ENCODE data around the gene MYH16. TPM values are rescaled to one million over a fixed set of nuclear protein-coding genes. Genes with fewer than 3 reads are reported as not detected.

Gene MYH16
- total and polyA plus RNA-seq, 9 of the 15 experiments (the other 6 are each of a cell fraction or from before 2014, with no cell fraction given), result 0.09 TPM; not detected in 8

DNA sequence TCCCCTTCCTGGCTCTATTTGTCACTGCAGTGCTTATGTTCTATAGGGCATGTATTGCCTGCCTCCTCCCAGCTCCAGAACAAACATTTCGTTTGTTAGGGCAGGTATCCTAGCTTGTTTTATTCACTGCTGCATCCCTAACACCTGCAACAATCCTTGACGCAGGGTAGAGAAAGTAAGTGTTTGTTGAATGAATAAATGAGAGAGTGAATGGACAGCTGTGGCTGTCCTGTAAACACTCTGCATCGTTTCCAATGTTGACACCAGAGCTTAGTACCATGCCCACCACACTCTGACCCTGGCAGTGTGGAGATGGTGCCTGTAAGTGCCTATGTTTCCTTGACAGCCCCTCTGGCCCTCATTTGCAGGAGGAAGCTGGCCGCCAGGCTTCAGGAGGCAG, 21.0 kb downstream of the MYH16 start:
- Histone ChIP-seq H3K36me3 (ENCODE audit: control insufficient read depth, insufficient read depth, low read length) (no peaks in the 10 kb centered on the region), H3K9ac (ENCODE audit: insufficient read depth in 1 of 2, low read depth in 2 of 2, low read length in 2 of 2) (peak overlapping the region in 1 of 2 experiments; percentile 26; a peak in 1 of 4 replicates), H3K27me3 (ENCODE audit: control insufficient read depth in 2 of 2, insufficient read depth in 2 of 2, low read length in 2 of 2) (peaks cover 15 to 23% of the 10 kb centered on the region in 2 experiments), H3K4me1 (replicated peaks in 1 of 2; ENCODE audit: control insufficient read depth in 2 of 2, insufficient read depth in 2 of 2, low read length in 2 of 2) (peaks cover 0 to 4% of the 10 kb centered on the region in 2 experiments; a peak in 2 of 5 replicates), H3K4me2 (ENCODE audit: insufficient read depth, low read length) (no peak overlapping the region), H2AFZ (ENCODE audit: low read depth, low read length) (peak overlapping the region; percentile 1; the same call in 1 of the 2 replicates), H4K20me1 (replicated peaks; ENCODE audit: control insufficient read depth, insufficient read depth, low read length) (0 out of 2 replicates have a peak, but pooled peaks cover 4% of the 10 kb centered on the region), H3K9me3 (replicated peaks; ENCODE audit: control insufficient read depth, insufficient read depth, low read depth, low read length) (no peaks in the 10 kb centered on the region), H3K27ac (ENCODE audit: extremely low read depth, low read depth, low read length) (no peak overlapping the region), H3K4me3 (no peak overlapping the region), H3K79me2 (ENCODE audit: control insufficient read depth, insufficient read depth, low read length) (no peaks in the 10 kb centered on the region), H3K9me1 (ENCODE audit: control insufficient read depth, insufficient read depth, low read length) (no peaks in the 10 kb centered on the region)
- no peak for ATAC-seq
- no peak for TF ChIP-seq SRSF3 (IDR thresholded peaks at IDR 0.05; ENCODE audit: insufficient read depth, low read length)
- TF ChIP-seq, protein P1, sequence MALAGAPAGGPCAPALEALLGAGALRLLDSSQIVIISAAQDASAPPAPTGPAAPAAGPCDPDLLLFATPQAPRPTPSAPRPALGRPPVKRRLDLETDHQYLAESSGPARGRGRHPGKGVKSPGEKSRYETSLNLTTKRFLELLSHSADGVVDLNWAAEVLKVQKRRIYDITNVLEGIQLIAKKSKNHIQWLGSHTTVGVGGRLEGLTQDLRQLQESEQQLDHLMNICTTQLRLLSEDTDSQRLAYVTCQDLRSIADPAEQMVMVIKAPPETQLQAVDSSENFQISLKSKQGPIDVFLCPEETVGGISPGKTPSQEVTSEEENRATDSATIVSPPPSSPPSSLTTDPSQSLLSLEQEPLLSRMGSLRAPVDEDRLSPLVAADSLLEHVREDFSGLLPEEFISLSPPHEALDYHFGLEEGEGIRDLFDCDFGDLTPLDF (CRISPR knock-in tag; IDR thresholded peaks at IDR 0.05), result no peak
- no peak for TF ChIP-seq BDP1 (IDR thresholded peaks at IDR 0.05; ENCODE audit: insufficient read depth, insufficient read length)
- TF ChIP-seq ARID1B (IDR thresholded peaks at IDR 0.05), result no peak
- no peak for TF ChIP-seq NELFE (IDR thresholded peaks at IDR 0.05; ENCODE audit: insufficient read depth, insufficient read length)
- TF ChIP-seq CREBBP (IDR thresholded peaks at IDR 0.05; ENCODE audit: low read depth, low read length), result no peak
- no peak for TF ChIP-seq ATF1 (CRISPR knock-in tag; IDR thresholded peaks at IDR 0.05)
- TF ChIP-seq ATF1 (tag; IDR thresholded peaks at IDR 0.05), result no peak
- TF ChIP-seq HDAC6 (IDR thresholded peaks at IDR 0.05; ENCODE audit: low read depth, low read length), result no peak
- TF ChIP-seq FOXM1 (IDR thresholded peaks at IDR 0.05; ENCODE audit: low read depth), result no peak
- TF ChIP-seq FOXM1 (CRISPR knock-in tag; IDR thresholded peaks at IDR 0.05; ENCODE audit: low read depth), result no peak
- no peak for TF ChIP-seq ZC3H11A (IDR thresholded peaks at IDR 0.05; ENCODE audit: low read depth, low read length)
- TF ChIP-seq POLR2G (IDR thresholded peaks at IDR 0.05; ENCODE audit: low read depth, low read length), result no peak
- TF ChIP-seq, protein P2, sequence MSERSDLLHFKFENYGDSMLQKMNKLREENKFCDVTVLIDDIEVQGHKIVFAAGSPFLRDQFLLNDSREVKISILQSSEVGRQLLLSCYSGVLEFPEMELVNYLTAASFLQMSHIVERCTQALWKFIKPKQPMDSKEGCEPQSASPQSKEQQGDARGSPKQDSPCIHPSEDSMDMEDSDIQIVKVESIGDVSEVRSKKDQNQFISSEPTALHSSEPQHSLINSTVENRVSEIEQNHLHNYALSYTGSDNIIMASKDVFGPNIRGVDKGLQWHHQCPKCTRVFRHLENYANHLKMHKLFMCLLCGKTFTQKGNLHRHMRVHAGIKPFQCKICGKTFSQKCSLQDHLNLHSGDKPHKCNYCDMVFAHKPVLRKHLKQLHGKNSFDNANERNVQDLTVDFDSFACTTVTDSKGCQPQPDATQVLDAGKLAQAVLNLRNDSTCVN (CRISPR knock-in tag; IDR thresholded peaks at IDR 0.05), result no peak
- TF ChIP-seq DACH1 (IDR thresholded peaks at IDR 0.05; ENCODE audit: partially characterized antibody), result no peak
- no peak for TF ChIP-seq MXI1 (IDR thresholded peaks at IDR 0.05; ENCODE audit: low read depth, low read length)
- no peak for TF ChIP-seq ZC3H4 (CRISPR knock-in tag; IDR thresholded peaks at IDR 0.05; ENCODE audit: borderline replicate concordance)
- TF ChIP-seq RBBP5 (IDR thresholded peaks at IDR 0.05; ENCODE audit: borderline replicate concordance, insufficient read depth, low read length, poor library complexity, severe bottlenecking), result no peak
- in situ Hi-C loops (cut with MboI), result no loop called here
- 31% methylated on average over 4 of the region's 4 CpGs for WGBS (ENCODE audit: insufficient coverage, low coverage, missing lambda C conversion rate)
- no TSS peak for BruUV-seq (replicated peaks)
- intact Hi-C loops (cut with micrococcal nuclease), result no loop called here
- ChIA-PET CTCF (ENCODE audit: low intra/inter-chr PET ratio) (no interaction called here), POLR2A (interaction anchor here (1.1 kb wide), 1 partner anchor 9 kb away, joined by 3 read pairs; no protein-coding TSS in a partner anchor)
- FAIRE-seq, result no peak
- no peak for DNase-seq (ENCODE audit: extremely low read depth in 1 of 4, low spot score in 3 of 4)

All from K562 (cell line).